GM21447 (cell line): ENCODE data around the gene AGO3.

Experiments used
- ATAC-seq: cut with Tn5 transposase; IDR thresholded peaks from one replicate; pipeline ENCODE4 v1.9.1; 2021; ENCODE audit not compliant: unreplicated experiment

Gene AGO3

DNA sequence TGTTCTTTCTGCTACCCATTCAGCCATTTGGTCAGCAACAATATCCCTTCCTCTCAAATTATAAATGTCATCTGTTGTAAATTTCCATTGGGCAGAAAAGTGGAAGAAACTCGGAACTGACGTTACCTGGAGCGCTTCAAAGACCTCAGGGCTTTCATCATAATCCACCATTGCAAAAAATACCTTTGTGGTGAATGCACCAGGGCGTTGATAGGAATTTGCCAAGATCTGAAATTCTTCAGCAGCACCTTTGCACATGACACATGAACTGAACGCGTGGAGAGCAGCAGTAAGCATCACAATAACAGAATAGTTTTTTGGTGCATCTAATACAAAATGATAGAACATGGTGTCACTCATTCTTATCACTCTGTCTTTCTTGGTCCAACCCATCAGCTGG is 149.9 kb downstream of the AGO3 start:
- no peak for ATAC-seq

DNA sequence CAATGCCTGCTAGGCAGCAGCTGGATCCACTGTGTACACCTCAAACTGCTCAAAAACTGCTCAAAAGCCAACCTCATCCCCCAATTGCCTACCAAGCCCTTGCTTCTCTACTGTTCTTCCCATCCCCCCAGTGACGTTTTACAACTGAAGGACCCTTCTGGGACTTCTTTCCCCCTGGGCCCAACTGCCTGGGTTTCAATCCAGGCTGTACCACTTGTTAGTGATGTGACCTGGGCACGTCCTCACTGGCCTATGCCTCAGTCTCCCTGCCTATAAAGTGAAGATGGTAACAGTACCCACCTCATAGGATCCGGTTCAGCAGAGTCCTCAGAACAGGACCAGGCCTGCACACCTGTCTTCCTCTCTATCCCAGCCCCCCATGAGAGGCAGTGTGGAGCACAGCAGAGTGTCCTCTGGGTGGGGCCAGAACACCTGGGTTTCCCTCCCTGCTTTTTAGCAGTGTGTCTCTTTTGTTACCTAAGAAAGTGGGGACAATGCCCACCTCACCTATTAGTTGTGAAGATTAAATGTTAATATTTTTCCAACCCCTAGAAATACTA is 151.1 kb downstream of the AGO3 start:
- ATAC-seq, result no peak

DNA sequence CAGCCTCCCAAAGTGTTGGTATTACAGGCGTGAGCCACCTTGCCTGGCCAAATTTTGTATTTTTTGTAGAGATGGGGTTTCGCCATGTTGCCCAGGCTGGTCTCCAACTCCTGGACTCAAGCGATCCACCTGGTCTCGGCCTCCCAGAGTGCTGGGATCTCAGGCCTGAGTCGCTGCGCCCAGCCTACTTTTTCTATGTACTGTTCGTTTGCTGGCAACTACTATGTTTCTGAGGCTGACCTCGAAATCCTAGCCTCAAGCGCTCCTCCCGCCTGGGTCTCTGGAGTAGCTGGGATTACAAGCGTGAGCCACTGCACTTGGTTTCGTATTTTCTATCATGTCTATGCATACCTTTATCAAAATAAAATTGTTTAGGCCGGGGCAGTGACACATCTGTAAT is 152.3 kb downstream of the AGO3 start:
- no peak for ATAC-seq

DNA sequence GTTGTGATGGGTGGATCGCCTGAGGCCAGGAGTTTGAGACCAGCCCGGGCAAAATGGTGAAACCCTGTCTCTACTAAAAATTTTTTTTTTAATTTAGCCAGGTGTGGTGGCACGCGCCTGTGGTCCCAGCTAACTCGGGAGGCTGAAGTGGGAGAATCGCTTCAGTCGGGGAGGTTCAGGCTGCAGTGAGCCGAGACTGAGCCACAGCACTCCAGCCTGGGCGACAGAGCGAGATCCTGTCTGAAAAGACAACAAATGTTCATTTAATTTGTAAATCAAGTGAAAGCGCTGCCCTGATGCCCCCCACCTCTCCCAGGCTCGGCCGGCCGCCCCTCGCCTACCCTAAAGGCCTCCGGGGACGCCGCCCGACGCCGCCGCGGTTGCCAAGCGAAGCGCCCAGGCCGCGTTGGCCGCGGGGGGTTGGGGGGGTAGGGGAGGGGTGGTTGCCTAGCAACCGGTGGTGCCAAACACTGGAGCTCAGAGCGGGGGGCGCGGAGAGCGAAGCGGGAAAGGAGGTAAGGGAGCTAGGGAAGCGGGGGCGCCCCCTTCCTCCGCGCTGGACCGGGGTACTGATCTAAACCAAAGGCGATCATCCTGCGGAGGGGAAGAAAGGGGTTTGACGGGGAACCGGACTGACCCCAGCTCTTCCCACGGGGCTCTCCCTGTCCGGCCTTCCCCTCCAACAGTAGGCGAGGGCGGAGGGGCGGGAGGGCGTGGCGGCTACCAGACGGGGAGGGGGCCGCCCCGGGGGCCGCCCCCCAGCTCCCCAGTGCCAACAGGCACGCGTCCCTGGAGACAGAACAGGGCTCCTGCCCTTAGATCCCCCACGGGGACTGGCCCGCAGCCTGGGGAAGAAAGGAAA is 153.0 kb downstream of the AGO3 start, which contains the start of gene TEKT2:
TEKT2 (plus strand) TSS at position 460 of the 862 bp plus-strand sequence. CDS start 828 bp downstream, outside the sequence.
- ATAC-seq, result no peak

DNA sequence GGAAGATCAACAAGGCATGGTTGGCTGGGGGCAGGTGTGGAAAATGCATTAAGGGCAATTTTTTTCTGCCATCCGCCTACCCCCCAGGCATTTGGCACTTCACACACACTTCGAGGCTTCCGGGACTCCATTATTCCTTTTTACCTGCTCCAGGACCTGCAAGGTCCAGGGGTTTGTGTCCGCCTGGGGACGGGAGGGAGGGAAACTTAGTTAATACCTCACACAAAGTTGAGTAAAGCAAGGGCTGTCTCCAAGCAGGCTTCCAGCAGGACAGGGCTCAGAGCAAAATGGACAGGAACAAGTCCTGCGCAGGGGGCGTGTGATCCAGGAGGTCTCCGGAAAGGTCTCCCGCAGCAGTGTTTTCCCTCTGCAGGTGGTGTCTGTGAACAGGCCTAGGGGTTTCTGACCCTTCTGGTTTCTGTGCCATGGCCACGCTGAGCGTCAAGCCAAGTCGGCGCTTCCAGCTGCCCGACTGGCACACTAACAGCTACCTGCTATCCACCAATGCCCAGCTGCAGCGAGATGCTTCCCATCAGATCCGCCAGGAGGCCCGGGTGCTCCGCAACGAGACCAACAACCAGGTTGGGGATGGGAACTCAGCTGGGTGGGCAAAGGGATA is 153.7 kb downstream of the AGO3 start:
- no peak for ATAC-seq

DNA sequence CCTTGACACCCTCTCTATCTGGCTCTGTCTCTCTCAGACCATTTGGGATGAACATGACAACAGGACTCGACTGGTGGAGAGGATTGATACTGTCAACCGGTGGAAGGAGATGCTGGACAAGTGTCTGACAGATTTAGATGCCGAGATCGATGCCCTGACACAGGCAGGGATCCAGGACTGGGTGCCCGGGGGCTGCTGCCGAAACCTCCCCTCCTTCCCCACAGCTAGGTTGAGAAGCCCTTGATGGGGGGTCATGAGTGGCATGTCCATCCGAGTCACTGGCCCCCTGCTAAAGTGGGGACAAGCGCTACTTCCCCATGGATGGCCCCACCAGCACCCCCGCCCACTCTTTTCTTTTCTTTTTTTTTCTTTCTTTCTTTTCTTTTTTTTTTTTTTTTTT is 154.2 kb downstream of the AGO3 start:
- ATAC-seq, result no peak

DNA sequence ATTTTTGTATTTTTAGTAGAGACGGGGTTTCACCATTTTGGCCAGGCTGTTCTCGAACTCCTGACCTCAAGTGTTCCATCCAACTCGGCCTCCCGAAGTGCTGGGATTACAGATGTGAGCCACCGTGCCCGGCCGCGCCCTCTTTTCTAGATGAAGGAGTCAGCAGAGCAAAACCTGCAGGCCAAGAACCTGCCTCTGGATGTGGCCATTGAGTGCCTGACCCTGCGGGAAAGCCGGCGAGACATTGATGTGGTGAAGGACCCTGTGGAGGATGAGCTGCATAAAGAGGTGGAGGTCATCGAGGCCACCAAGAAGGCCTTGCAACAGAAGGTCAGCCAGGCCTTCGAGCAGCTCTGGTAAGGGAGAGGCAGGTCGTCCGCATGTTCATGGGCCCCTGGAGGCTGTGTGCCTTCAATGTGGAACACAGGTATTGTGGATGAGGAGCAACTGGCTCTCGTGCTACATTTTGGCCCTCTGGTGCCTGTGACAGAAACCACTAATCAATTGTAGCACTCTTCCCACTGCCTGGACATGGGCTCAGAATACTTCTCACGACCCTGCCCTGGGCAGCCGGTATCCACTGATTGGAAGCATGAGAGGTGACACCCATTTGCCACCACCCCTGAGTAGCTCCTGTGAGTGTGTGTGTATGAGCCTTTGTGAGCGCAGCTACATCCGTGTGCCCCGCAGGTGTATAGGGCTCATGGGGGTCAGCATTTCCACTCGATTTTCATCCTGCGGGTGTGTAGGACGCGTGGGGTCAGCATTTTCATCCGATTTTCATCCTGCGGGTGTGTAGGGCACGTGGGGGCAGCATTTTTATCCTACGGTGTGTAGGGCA is 155.0 kb downstream of the AGO3 start:
- ATAC-seq, result no peak

DNA sequence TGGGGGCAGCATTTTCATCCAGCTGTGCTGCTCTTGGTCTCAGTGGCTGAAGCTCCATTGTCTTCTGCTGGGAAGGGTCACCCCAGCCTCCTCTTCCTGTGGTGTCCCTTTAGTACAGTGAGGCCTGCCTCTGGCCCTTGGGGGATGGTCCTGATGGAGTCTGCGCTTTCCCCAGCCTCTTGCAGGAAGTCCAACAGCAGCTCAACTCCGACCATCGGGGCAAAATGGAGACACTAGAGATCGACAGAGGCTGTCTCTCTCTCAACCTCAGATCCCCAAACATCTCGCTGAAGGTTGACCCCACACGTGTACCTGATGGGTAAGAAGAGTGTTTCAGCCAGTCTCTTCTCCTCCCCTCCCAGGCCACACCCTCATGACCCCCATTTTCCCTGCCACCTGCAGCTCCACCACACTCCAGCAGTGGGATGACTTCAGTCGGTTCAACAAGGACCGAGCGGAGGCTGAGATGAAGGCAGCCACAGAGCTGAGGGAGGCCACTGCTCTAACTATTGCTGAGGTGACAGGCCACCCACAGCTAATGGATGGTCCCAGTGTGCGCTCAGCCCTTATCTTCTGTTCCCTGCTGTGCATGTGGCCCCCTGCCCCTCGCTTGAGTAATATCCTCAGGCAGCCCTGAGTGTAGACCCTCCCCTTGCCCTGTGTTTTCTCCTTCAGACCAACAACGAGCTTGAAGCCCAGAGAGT is 155.8 kb downstream of the AGO3 start:
- no peak for ATAC-seq

DNA sequence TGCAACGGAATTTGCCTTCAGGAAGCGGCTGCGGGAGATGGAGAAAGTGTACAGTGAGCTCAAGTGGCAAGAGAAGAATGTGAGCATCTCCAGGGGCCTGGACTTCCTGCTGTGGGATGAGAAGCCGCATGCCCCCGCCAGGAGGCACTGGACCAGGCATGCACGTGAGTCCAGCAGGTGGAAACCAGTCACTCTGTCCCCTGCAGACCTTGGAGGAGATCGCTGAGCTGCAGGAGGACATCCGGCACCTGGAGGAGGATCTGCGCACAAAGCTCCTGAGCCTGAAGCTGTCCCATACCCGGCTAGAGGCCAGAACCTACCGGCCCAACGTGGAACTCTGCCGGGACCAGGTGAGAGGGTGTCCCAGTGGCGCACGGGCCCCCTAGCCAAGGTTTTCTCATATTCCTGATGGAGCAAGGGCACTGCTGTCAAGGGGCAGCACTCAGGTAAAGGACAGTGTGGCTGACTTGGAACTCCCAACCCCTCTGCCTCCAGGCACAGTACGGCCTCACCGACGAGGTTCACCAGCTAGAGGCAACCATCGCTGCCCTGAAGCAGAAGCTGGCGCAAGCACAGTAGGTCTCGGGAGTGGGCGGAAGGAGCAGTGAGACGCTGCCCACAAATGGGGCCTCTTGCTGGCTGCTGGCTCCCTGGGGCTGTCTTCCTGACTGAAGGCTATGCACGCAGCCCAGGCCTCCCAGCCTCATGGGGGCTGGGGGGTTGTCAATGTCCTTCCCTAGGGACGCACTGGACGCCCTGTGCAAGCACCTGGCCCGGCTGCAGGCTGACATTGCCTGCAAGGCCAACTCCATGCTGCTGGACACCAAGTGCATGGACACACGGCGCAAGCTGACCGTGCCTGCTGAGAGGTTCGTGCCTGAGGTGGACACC is 156.6 kb downstream of the AGO3 start:
- ATAC-seq, result no peak

DNA sequence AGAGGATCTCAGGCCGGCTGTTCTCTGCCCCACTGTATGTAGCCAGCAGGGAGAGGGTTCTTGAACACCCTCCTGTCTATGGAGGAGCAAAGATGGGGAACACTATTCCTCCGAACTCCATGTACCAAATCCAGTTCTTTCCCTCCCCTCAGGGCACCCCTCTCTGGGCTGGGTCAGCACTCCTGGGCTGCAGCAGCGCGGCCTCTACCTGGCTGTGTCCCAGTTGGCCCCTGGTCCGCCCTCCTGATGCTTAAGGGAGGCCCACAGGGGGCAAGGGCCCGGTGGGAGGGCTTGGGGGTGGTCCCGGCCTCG is 157.3 kb downstream of the AGO3 start:
- ATAC-seq, result no peak

DNA sequence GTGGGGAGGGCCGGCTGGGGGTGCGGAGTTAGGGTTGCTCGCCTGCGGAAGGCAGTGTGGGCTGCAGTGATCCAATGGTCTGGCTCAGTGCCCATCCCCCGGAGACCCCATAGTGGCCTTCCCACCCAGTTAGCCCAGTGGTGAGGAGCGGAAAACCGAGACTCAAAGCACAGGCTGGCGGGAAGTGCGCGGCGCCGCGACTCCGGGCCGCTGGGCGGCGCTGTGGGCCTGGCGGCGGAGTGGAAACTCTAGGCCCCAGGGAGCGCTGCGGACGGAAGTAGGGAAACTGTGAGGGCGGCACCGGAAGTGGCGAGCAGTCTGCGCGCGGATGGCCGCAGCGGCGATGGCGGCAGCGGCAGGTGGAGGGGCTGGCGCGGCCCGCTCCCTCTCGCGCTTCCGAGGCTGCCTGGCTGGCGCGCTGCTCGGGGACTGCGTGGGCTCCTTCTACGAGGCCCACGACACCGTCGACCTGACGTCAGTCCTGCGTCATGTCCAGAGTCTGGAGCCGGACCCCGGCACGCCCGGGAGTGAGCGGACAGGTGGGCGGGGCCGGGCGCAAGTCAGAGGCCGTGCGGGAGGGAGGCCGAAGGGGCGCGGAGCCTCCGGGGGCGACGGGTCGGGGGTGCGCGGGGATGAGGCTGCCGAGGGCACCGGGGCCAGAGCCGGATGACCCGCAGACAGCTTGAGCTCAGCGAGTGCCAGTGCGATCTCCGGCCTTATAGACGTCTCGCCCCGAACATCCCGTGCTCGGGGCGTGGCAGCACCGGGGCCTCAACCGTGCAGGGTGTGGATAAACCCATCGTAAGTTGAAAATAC is 157.9 kb downstream of the AGO3 start, which contains the start of gene ADPRS:
ADPRS (plus strand) TSS at position 316 of the 816 bp plus-strand sequence; CDS start at position 329, 13 bp downstream.
- peak; percentile 62 for ATAC-seq

DNA sequence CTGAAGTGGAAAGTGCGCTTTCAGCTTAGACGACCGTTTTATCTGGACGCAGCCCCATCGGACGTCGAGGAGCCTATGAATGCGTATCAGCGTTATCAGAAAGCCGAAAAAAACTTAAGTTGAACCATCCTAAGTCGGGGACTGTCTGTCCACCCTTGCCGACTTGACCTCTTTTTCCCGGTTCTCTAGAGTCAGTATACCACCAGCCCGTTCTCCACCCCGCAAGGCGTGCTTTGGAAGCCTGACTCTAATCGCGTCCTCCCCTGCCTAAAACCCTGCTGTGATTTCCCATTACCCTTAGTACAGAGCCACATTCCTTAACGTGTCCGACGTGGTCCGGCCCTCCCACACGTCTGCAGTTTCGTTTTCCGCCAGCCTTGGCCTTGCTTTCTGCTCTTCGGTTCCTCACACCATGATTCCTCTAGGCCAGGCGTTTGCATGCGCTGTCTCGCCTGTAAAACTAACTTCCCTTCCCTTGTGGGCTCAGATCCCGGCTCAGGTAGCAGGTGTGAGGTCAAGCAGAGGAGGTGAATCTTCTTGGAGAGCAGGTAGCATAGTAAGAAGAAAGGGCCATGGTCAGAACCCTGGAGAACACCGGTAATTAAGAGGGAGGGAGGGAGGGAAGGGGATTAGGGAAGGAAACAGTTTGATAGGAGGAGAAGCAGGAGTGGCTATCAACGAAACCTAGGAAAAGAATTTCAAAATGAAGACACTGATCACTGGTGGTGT is 158.7 kb downstream of the AGO3 start:
- no peak for ATAC-seq

DNA sequence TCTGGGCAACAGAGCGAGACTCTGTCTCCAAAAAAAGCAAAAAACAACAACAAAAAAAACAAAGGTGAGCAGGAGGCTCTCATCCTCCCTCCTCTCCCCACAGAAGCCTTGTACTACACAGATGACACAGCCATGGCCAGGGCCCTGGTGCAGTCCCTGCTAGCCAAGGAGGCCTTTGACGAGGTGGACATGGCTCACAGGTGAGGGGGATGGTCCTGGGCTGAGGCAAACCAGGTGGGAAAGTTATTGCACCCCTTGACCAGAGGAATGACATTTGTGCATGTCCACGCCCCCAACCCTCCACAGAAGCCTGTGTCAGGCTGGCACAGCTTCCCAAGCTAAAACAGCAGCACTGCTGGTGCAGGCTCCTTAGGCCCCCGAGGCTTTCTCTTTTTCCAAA is 160.2 kb downstream of the AGO3 start:
- no peak for ATAC-seq

DNA sequence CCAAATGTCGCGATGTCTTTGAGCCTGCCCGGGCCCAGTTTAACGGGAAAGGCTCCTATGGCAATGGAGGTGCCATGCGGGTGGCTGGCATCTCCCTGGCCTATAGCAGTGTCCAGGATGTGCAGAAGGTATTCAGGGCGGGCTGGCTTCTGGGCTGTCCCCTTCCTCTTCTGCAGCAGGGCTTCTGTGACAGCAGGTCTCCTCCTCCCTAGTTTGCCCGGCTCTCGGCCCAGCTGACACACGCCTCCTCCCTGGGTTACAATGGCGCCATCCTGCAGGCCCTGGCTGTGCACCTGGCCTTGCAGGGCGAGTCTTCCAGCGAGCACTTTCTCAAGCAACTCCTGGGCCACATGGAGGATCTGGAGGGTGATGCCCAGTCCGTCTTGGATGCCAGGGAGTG is 160.8 kb downstream of the AGO3 start:
- no peak for ATAC-seq

DNA sequence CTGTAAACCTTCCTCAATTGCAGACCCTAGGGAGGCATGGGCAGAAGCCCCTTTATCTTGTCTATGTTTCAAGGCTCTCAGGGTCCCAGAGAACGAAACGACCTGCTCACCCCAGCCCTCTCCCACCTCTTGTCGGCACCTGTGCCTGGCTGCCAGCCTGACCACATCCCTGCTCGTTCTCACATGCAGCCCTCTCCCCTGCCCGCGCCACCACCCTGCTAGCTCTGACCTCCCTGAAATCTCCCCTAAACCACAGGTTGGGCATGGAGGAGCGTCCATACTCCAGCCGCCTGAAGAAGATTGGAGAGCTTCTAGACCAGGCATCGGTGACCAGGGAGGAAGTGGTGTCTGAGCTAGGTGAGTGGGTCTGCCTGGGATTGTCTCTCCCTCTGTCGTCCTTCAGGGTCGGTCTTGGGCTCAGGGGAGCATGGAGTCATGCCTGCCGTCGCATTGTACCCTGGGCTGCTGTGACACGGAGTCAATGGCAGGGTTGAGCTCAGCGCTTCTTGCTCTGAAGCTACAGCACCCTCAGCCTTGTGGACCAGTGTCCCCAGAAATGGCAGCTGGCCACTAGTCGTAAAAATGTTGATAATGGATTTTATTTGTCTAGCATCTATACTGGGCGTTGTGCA is 161.4 kb downstream of the AGO3 start:
- no peak for ATAC-seq

DNA sequence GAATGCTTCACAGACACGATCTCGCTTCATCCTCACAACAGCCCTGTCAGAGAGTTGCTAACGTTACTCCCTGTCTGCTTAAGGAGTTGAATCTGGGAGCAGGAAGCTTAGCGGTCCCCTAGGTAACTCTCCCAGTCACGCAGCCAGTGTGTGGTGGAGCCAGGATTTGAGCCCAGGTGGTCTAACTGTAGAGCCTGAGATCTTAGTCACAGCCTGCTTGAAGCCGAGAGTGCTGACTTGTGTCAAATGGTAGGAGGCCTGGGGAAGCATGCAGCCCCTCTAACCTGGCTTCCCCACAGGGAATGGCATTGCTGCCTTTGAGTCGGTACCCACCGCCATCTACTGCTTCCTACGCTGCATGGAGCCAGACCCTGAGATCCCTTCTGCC is 161.9 kb downstream of the AGO3 start:
- no peak for ATAC-seq

DNA sequence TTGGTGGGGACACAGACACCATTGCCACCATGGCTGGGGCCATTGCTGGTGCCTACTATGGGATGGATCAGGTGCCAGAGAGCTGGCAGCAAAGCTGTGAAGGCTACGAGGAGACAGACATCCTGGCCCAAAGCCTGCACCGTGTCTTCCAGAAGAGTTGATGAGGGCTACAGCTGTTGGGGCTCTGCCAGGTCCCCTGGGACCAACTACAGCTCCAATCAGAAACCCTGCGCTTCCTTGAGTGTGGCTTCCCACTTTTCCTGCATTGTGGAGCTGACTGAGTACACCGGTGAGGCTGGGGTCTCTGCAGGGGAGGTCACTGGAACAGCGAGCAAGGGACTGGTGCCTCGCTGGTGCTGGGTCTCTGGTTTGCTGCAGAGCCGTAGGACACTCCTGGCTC is 162.3 kb downstream of the AGO3 start:
- no peak for ATAC-seq

DNA sequence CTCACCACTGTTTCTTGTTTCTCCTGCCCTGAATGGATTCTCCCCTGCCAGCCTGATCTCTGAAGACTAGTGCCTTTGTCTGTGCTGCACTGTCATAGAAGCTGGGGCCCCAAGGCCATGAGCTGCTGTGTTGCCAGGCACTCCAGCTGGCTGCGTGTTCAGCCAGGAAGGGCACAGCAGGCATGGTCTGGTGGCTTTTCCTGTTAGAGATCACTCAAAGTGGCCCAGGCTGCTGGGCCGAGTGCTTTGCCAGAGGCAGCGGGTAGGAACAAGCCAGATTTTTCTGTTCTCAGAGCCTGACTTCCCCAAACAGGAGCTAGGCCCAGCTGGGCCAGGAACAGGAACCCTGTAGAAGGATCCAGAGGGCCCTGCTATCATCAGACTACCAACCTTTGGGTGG is 163.0 kb downstream of the AGO3 start:
- ATAC-seq, result no peak
